ENCODE measurements around the gene CATSPER1.

The CATSPER1 gene

GRCh38 chr11:66050581-66051231 is 24.4 kb upstream of the CATSPER1 start:
- Histone ChIP-seq H3K4me3 (ENCODE audit: low read depth, low read length) (no peak overlapping the region), H3K4me1 (peaks cover 25% of the 10 kb centered on the region), H3K4me2 (ENCODE audit: low read length) (peak overlapping the region; percentile 78), H3K36me3 (ENCODE audit: control insufficient read depth, insufficient read depth, low read length) (no peaks in the 10 kb centered on the region), H3K9me3 (ENCODE audit: control insufficient read depth, low read length) (no peaks in the 10 kb centered on the region), H2AFZ (peak overlapping the region; percentile 61), H3K9ac (no peak overlapping the region), H3K27ac (peak overlapping the region; percentile 84), H3K27me3 (ENCODE audit: control insufficient read depth, insufficient read depth, low read length) (no peaks in the 10 kb centered on the region), H3K79me2 (peaks cover 10% of the 10 kb centered on the region)
- no peak for TF ChIP-seq CTCF (IDR thresholded peaks at IDR 0.05)

DNA sequence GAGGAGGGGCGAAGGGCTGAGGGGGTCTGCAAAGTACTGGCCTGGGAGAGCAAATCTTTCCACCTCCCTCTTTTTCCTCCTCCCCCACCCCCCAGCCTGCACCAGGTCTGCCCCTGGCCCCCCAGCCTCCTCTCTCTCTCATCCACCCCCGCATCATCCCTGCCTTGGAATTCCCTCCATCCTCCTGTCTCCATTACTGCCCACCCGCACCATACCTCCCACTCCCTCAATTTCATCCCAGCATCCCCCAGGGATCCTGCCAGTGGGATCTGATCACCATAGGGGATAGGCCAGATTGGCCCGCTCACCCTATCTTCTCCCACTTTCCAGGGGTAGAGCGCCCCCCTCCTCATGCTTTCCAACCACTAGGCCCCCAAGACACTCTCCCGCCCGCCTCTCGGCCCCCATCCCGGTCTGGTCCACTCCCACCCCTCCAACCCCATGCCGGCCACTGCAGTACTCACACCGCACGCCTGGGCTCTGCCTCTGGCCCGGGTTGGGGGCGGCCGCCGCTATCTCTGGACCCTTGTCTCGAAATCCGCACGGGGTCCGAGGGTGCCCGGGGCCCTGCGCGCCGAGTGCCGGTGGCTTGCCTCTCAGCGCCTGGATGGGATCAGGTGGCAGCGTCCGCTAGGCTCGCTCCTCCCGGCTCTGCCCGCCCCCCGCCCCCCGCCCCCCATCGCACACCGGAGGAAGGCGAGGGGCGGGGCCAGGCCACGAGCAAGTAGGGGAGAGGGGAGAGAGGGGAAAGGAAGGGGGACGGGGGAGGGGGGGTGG is 22.5 kb upstream of the CATSPER1 start, which contains the start of gene GAL3ST3:
Gene GAL3ST3 (minus strand): TSS at position 615 of the 777 bp plus-strand sequence. CDS start 3,746 bp downstream, outside the sequence.
- Histone ChIP-seq H3K4me1 (peaks cover 25% of the 10 kb centered on the region), H3K4me3 (ENCODE audit: low read depth, low read length) (no peak within 1 kb of the TSS), H3K4me2 (ENCODE audit: low read length) (no peak within 1 kb of the TSS), H3K36me3 (ENCODE audit: control insufficient read depth, insufficient read depth, low read length) (no peaks in the 10 kb centered on the region), H3K9me3 (ENCODE audit: control insufficient read depth, low read length) (no peaks in the 10 kb centered on the region), H3K27ac (peak within 1 kb of the TSS; percentile 53), H2AFZ (peak within 1 kb of the TSS; percentile 50), H3K79me2 (peaks cover 10% of the 10 kb centered on the region), H3K9ac (no peak within 1 kb of the TSS), H3K27me3 (ENCODE audit: control insufficient read depth, insufficient read depth, low read length) (no peaks in the 10 kb centered on the region)
- no peak for TF ChIP-seq CTCF (IDR thresholded peaks at IDR 0.05)

DNA sequence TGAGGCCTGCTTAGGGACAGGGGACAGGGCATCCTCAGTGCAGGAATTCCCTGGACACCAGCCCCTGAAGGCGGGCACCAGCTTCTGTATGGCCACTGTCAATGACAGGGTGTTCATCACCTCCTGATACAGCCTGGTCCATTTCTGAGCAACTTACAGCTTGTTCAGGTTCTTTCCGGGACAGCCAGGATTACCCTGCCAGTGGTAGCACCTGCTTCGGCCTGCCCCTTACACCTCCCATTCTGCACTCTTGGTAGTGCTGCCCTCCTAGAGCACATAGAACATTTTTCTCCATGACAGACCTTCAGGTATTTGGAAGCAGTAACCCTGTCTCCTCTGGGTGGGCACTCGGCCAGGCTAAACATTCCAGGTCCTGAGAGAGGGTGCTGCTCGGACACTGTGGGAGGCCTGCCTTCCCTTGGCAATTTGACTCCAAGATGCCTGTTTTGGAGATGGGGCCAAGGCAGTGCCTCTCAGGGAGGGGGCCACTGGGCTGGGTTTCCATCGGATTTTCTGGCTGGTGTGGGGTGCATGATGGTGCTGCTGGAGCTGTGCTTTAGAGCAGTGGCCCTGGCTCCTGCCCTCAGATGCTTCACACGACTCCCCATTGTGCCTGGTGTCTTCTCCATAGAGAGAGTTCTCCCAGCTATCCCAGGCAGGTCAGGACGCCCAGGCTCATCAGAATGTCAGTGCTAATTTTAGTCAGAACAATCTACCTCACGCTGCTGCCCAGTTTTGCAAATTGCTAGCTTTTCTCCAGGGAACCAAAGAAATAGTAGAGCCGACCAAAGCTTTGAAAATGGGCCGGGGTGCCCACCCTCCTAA is 21.5 kb upstream of the CATSPER1 start:
- Histone ChIP-seq H2AFZ (no peak overlapping the region), H3K27ac (peak overlapping the region; percentile 53), H3K9ac (no peak overlapping the region), H3K4me1 (peaks cover 22% of the 10 kb centered on the region), H3K79me2 (peaks cover 4% of the 10 kb centered on the region), H3K27me3 (ENCODE audit: control insufficient read depth, insufficient read depth, low read length) (no peaks in the 10 kb centered on the region), H3K4me2 (ENCODE audit: low read length) (no peak overlapping the region), H3K4me3 (ENCODE audit: low read depth, low read length) (no peak overlapping the region), H3K36me3 (ENCODE audit: control insufficient read depth, insufficient read depth, low read length) (no peaks in the 10 kb centered on the region), H3K9me3 (ENCODE audit: control insufficient read depth, low read length) (no peaks in the 10 kb centered on the region)
- no peak for TF ChIP-seq CTCF (IDR thresholded peaks at IDR 0.05)

DNA sequence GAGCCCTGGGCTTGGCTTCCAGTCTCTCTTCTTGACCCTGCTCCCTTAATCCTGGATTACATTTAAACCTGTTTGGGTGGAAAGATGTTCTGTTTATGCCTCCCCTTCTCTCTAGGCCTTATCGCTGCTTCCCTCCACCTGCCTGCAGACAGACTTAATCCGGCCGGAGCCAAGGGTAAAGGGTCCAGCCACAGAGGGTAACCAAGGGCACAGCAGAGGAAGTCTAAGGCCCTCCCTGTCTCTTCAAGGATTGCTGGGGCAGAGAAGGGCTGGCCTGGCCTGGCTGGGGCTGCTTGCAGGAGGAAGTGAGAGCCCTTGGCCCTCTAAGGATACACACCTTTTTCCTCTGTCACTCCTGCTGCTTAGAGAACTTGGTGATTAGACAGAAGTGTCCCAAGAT is 20.6 kb upstream of the CATSPER1 start:
- H3K27me3 ChIP-seq (ENCODE audit: control insufficient read depth, insufficient read depth, low read length), result no peaks in the 10 kb centered on the region
- H3K9ac ChIP-seq, result no peak overlapping the region
- H3K4me3 ChIP-seq (ENCODE audit: low read depth, low read length), result no peak overlapping the region
- H3K9me3 ChIP-seq (ENCODE audit: control insufficient read depth, low read length), result no peaks in the 10 kb centered on the region
- TF ChIP-seq CTCF (IDR thresholded peaks at IDR 0.05), result no peak
- H3K4me2 ChIP-seq (ENCODE audit: low read length), result no peak overlapping the region
- peaks cover 22% of the 10 kb centered on the region for H3K4me1 ChIP-seq
- H3K36me3 ChIP-seq (ENCODE audit: control insufficient read depth, insufficient read depth, low read length), result no peaks in the 10 kb centered on the region
- peak overlapping the region; percentile 53 for H3K27ac ChIP-seq
- no peaks in the 10 kb centered on the region for H3K79me2 ChIP-seq
- H2AFZ ChIP-seq, result no peak overlapping the region
